WTC11 (cell line): ENCODE data around the gene SLC16A10. TPM values are rescaled to one million over a fixed set of nuclear protein-coding genes. Genes with fewer than 3 reads are reported as not detected.
"Not testable (repeated sequence)": the region's sequence is repeated elsewhere in the genome, so short reads cannot be mapped to it uniquely, and the experiment has no call there.

Experiments
- ATAC-seq: fragments of 200-7000 bp; cut with Tn5 transposase; 2 replicates; pipeline ENCODE4 v1.10.0; 2021; ENCODE audit warnings: mild to moderate bottlenecking, moderate library complexity
- CTCF ChIA-PET: fragments of 300-600 bp; sonication (Branson Sonifier 250); formaldehyde crosslinking; loops from one replicate; lab custom pipeline; 2021; ENCODE audit warnings: antibody characterized with exemption; lab: Charles Lee
- POLR2A ChIA-PET: fragments of 350-600 bp; sonication (Branson Sonifier 250); formaldehyde crosslinking; loops from one replicate; lab custom pipeline; 2021; ENCODE audit warnings: antibody characterized with exemption; lab: Charles Lee
- DNase-seq: peaks from one replicate; pipeline ENCODE4 v3.0.0; 2021; ENCODE audit warnings: low spot score
- H3K27ac Mint-ChIP-seq: 2 replicates; pipeline ENCODE4 v1.8.0; 2021; ENCODE audit warnings: mixed read lengths
- H3K27me3 Mint-ChIP-seq: 2 replicates; pipeline ENCODE4 v1.8.0; 2021; ENCODE audit warnings: low read depth, mild to moderate bottlenecking, moderate library complexity, mixed read lengths
- H3K36me3 Mint-ChIP-seq: 2 replicates; pipeline ENCODE4 v1.8.0; 2021; ENCODE audit warnings: mixed read lengths
- H3K4me1 Mint-ChIP-seq: 2 replicates; pipeline ENCODE4 v1.8.0; 2022; ENCODE audit warnings: mixed read lengths
- H3K4me3 Mint-ChIP-seq: 2 replicates; pipeline ENCODE4 v1.8.0; 2021; ENCODE audit warnings: mild to moderate bottlenecking, moderate library complexity, mixed read lengths
- H3K9me3 Mint-ChIP-seq: 2 replicates; pipeline ENCODE4 v1.8.0; 2021; ENCODE audit warnings: mixed read lengths
- CBFB ChIP-seq: sonication (generic); formaldehyde crosslinking; IDR thresholded peaks from 2 replicates; pipeline ENCODE4 v1.8.1; 2022; ENCODE audit warnings: mild to moderate bottlenecking, low read depth, missing genetic modification reagents
- CREM ChIP-seq: sonication (generic); formaldehyde crosslinking; IDR thresholded peaks from 2 replicates; pipeline ENCODE4 v1.8.1; 2022; ENCODE audit warnings: mild to moderate bottlenecking, missing genetic modification reagents, moderate library complexity
- ELF4 ChIP-seq: sonication (generic); formaldehyde crosslinking; IDR thresholded peaks from 2 replicates; pipeline ENCODE4 v1.8.1; 2022; ENCODE audit warnings: low read depth, mild to moderate bottlenecking, moderate library complexity, missing genetic modification reagents
- GRHL2 ChIP-seq: fragments of 250-450 bp; sonication (Bioruptor Pico); IDR thresholded peaks from 2 replicates; pipeline ENCODE4 v1.8.0; 2022; ENCODE audit warnings: mild to moderate bottlenecking, moderate library complexity; ENCODE audit not compliant: insufficient replicate concordance, severe bottlenecking
- GTF2I ChIP-seq: fragments of 250-450 bp; sonication (Bioruptor Pico); conservative IDR thresholded peaks from 2 replicates; pipeline ENCODE4 v1.4.0; 2021; ENCODE audit warnings: mild to moderate bottlenecking
- NR1H2 ChIP-seq: sonication (generic); formaldehyde crosslinking; IDR thresholded peaks from 2 replicates; pipeline ENCODE4 v1.9.0; 2021; ENCODE audit warnings: mild to moderate bottlenecking, moderate library complexity, missing genetic modification reagents
- NR3C1 ChIP-seq: sonication (generic); formaldehyde crosslinking; conservative IDR thresholded peaks from 2 replicates; pipeline ENCODE4 v1.8.1; 2023; ENCODE audit warnings: low read depth, mild to moderate bottlenecking, missing genetic modification reagents
- PRRX2 ChIP-seq: fragments of 250-450 bp; sonication (Bioruptor Pico); IDR thresholded peaks from 2 replicates; pipeline ENCODE4 v1.8.0; 2021; ENCODE audit warnings: mild to moderate bottlenecking
- ZNF138 ChIP-seq: sonication (generic); formaldehyde crosslinking; conservative IDR thresholded peaks from 2 replicates; pipeline ENCODE4 v1.8.1; 2022; ENCODE audit warnings: mild to moderate bottlenecking, moderate library complexity, missing genetic modification reagents
- ZNF263 ChIP-seq: sonication (generic); formaldehyde crosslinking; IDR thresholded peaks from 2 replicates; pipeline ENCODE4 v1.8.1; 2022; ENCODE audit warnings: low read depth, mild to moderate bottlenecking, moderate library complexity, missing genetic modification reagents
- ZNF396 ChIP-seq: fragments of 250-450 bp; sonication (Bioruptor Pico); IDR thresholded peaks from 2 replicates; pipeline ENCODE4 v1.8.0; 2021; ENCODE audit warnings: mild to moderate bottlenecking, moderate library complexity, borderline replicate concordance
- total RNA-seq: library from RNA; stranded (reverse); gene quantifications from 3 replicates; pipeline ENCODE4 v1.2.3, GENCODE V29; 2021
- TF ChIP-seq, protein P1 (sequence below): fragments of 200-600 bp; IDR thresholded peaks from 2 replicates; pipeline ENCODE4 v1.8.0; 2022; ENCODE audit warnings: antibody characterized with exemption
- TF ChIP-seq, protein P2 (sequence below): sonication (generic); formaldehyde crosslinking; IDR thresholded peaks from 2 replicates; pipeline ENCODE4 v1.8.1; 2023; ENCODE audit warnings: mild to moderate bottlenecking, missing genetic modification reagents, moderate library complexity
- TF ChIP-seq, protein P3 (sequence below): fragments of 250-450 bp; sonication (Bioruptor Pico); IDR thresholded peaks from 2 replicates; pipeline ENCODE4 v1.9.0; 2021; ENCODE audit warnings: moderate library complexity, mild to moderate bottlenecking, inconsistent platforms, borderline replicate concordance
- TF ChIP-seq, protein P4 (sequence below): sonication (generic); formaldehyde crosslinking; IDR thresholded peaks from 2 replicates; pipeline ENCODE4 v1.8.1; 2022; ENCODE audit warnings: missing genetic modification reagents, borderline replicate concordance

Gene SLC16A10
- total RNA-seq, 1 experiment from 2014 or later, result 18.4 TPM

DNA sequence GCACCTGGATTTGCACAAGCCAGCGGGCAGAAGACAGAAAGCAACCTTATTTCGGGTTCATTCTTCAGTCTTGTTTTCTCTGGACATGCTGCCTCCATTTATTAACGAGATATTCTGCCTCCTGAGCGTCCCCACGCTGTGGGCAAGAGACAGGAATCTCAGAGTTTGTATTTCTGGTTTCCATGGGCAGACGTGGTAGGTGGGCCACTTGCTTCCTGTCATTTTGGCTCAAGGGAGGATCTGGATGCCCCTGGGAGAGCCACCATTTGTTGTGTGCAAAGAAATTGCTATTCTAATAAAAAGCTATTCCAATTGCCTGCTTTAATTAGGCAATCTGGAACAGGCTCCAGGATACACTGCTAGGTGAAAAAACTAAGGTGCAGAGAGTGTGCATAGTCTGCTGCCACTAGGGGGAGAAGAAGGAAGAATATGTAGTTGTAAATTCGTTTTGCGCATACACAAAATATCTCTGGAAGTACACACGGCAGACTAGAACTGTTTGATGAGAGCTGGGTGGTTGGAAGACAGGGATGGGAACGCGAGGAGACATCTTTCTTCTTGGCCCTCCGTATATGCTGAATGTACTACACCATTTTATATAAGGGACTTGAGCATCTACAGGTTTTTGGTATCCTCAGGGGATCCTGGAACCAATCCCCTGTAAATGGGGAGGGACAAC is 30.1 kb upstream of the SLC16A10 start:
- ChIA-PET CTCF (interaction anchor here (0.6 to 3.3 kb wide), 9 partner anchors 13 to 1856 kb away, joined by 3 to 17 read pairs (median 4); partner anchors contain the start of gene REV3L), POLR2A (no interaction called here)
- no peak overlapping the region for H3K4me3 Mint-ChIP-seq
- peaks cover 6% of the 10 kb centered on the region for H3K9me3 Mint-ChIP-seq
- ATAC-seq (peak; percentile 80), DNase-seq (no peak)
- H3K36me3 Mint-ChIP-seq, result no peaks in the 10 kb centered on the region
- no peak overlapping the region for H3K27ac Mint-ChIP-seq
- H3K4me1 Mint-ChIP-seq, result peaks cover 6% of the 10 kb centered on the region
- no peak for TF ChIP-seq CBFB
- TF ChIP-seq, protein P1, sequence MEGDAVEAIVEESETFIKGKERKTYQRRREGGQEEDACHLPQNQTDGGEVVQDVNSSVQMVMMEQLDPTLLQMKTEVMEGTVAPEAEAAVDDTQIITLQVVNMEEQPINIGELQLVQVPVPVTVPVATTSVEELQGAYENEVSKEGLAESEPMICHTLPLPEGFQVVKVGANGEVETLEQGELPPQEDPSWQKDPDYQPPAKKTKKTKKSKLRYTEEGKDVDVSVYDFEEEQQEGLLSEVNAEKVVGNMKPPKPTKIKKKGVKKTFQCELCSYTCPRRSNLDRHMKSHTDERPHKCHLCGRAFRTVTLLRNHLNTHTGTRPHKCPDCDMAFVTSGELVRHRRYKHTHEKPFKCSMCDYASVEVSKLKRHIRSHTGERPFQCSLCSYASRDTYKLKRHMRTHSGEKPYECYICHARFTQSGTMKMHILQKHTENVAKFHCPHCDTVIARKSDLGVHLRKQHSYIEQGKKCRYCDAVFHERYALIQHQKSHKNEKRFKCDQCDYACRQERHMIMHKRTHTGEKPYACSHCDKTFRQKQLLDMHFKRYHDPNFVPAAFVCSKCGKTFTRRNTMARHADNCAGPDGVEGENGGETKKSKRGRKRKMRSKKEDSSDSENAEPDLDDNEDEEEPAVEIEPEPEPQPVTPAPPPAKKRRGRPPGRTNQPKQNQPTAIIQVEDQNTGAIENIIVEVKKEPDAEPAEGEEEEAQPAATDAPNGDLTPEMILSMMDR, result peak; percentile 77
- no peak for TF ChIP-seq GRHL2 (CRISPR knock-in tag)
- no peaks in the 10 kb centered on the region for H3K27me3 Mint-ChIP-seq

DNA sequence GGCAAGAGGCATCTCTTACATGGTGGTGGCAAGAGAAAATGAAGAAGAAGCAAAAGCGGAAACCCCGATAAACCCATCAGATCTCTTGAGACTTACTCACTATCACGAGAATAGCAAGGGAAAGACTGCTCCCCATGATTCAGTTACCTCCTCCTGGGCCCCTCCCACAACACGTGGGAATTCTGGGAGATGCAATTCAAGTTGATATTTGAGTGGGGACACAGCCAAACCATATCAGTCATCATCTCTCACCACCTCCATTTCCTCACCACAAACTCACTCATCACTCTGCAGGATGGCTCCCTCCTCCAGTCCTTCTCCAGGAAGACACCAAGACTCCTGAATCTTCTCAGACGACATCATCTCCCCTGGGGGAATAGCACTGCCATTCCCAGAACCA is 25.8 kb upstream of the SLC16A10 start:
- Mint-ChIP-seq H3K27me3 (no peaks in the 10 kb centered on the region), H3K4me3 (no peak overlapping the region), H3K4me1 (peaks cover 6% of the 10 kb centered on the region), H3K27ac (no peak overlapping the region), H3K36me3 (peaks cover 5% of the 10 kb centered on the region), H3K9me3 (peaks cover 22% of the 10 kb centered on the region)
- DNase-seq (no peak), ATAC-seq (no peak)
- CTCF ChIA-PET, result no interaction called here
- TF ChIP-seq, protein P2, sequence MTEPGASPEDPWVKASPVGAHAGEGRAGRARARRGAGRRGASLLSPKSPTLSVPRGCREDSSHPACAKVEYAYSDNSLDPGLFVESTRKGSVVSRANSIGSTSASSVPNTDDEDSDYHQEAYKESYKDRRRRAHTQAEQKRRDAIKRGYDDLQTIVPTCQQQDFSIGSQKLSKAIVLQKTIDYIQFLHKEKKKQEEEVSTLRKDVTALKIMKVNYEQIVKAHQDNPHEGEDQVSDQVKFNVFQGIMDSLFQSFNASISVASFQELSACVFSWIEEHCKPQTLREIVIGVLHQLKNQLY (CRISPR knock-in tag), result no peak
- TF ChIP-seq, protein P3, sequence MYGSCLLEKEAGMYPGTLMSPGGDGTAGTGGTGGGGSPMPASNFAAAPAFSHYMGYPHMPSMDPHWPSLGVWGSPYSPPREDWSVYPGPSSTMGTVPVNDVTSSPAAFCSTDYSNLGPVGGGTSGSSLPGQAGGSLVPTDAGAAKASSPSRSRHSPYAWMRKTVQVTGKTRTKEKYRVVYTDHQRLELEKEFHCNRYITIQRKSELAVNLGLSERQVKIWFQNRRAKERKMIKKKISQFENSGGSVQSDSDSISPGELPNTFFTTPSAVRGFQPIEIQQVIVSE (CRISPR knock-in tag), result no peak
- POLR2A ChIA-PET, result no interaction called here

DNA sequence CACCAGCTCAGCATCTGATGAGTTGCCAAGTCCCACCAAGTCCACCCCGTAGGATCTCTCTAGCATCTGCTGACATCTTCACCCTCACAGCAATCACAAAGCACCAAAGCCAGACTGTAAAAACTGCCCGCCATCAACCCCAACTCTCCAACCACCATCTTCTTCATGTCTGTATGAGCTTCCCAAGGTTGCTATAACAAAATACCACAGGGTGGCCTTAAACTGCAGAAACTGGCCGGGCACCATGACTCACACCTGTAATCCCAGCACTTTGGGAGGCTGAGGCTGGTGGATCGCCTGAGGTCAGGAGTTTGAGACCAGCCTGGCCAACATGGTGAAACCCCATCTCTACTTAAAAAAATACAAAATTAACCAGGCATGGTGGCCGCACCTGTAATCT is 25.3 kb upstream of the SLC16A10 start:
- H3K4me1 Mint-ChIP-seq, ATAC-seq, CTCF ChIA-PET, H3K4me3 Mint-ChIP-seq, H3K36me3 Mint-ChIP-seq, POLR2A ChIA-PET, H3K27me3 Mint-ChIP-seq, H3K27ac Mint-ChIP-seq, DNase-seq: not testable (repeated sequence)
- peaks cover 22% of the 10 kb centered on the region for H3K9me3 Mint-ChIP-seq

DNA sequence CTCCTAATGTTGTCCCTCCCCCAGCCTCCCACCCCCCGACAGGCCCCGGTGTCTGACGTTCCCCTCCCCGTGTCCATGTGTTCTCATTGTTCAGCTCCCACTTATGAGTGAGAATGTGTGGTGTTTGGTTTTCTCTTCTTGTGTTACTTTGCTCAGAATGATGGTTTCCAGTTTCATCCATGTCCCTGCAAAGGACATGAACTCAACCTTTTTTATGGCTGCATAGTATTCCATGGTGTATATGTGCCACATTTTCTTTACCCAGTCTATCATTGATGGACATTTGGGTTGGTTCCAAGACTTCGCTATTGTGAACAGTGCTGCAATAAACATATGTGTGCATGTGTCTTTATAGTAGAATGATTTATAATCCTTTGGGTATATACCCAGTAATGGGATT is 24.4 kb upstream of the SLC16A10 start:
- H3K27ac Mint-ChIP-seq, H3K27me3 Mint-ChIP-seq, H3K36me3 Mint-ChIP-seq, ATAC-seq, POLR2A ChIA-PET, H3K4me3 Mint-ChIP-seq, H3K4me1 Mint-ChIP-seq, CTCF ChIA-PET, DNase-seq: not testable (repeated sequence)
- H3K9me3 Mint-ChIP-seq, result peaks cover 22% of the 10 kb centered on the region

DNA sequence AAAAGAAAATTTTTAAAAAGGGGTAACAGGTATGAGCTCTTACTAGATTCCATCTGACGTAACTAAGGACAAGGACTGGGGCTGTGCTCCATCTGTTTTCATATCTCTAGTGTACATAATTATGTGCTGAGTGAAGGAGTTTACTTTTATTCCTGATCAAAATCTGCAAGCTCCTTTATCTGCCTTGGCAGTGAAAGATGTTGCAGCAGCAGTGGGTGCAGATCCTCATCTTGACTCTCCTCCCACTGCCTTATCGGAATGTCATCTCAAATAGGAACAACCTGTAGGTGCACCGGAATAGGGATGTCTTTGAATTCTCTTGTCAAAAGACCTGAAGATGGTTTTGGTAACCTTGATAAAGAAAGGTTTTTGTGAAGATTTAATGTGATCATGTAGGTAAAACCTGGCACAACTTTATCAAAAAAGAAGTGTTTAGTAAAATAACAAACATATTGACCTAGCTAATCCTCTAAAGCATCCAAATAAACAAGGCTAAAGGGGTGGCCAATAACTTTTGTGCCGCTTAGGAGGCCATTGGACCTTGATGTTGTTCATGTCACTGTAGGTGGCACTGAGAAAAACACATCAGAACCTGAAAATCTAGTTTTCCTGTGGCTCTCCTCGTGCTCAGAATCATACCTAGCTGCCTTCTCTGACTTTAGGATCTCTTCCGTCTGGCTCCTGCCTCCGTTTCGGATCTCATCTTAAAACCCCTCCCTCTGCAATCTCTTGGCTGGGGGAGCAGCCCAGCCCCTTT is 19.0 kb upstream of the SLC16A10 start:
- H3K36me3 Mint-ChIP-seq, result peaks cover 3% of the 10 kb centered on the region
- ChIA-PET POLR2A (interaction anchor here (0.6 kb wide), 1 partner anchor 15 kb away, joined by 5 read pairs; no protein-coding TSS in a partner anchor), CTCF (interaction anchor here (2.3 kb wide), 1 partner anchor 142 kb away, joined by 6 read pairs; no protein-coding TSS in a partner anchor)
- H3K4me1 Mint-ChIP-seq, result peaks cover 8% of the 10 kb centered on the region
- H3K27me3 Mint-ChIP-seq, result no peaks in the 10 kb centered on the region
- no peak for DNase-seq
- no peak overlapping the region for H3K27ac Mint-ChIP-seq
- H3K4me3 Mint-ChIP-seq, result no peak overlapping the region
- H3K9me3 Mint-ChIP-seq, result peaks cover 13% of the 10 kb centered on the region
- ATAC-seq, result no peak
- TF ChIP-seq GTF2I (CRISPR knock-in tag), result no peak
- TF ChIP-seq NR1H2 (CRISPR knock-in tag), result no peak
- no peak for TF ChIP-seq ZNF396 (CRISPR knock-in tag)
- TF ChIP-seq ZNF138 (CRISPR knock-in tag), result no peak
- no peak for TF ChIP-seq CREM (CRISPR knock-in tag)
- no peak for TF ChIP-seq ZNF263
- TF ChIP-seq PRRX2 (CRISPR knock-in tag), result no peak
- TF ChIP-seq, protein P3 (CRISPR knock-in tag), result no peak
- TF ChIP-seq, protein P4, sequence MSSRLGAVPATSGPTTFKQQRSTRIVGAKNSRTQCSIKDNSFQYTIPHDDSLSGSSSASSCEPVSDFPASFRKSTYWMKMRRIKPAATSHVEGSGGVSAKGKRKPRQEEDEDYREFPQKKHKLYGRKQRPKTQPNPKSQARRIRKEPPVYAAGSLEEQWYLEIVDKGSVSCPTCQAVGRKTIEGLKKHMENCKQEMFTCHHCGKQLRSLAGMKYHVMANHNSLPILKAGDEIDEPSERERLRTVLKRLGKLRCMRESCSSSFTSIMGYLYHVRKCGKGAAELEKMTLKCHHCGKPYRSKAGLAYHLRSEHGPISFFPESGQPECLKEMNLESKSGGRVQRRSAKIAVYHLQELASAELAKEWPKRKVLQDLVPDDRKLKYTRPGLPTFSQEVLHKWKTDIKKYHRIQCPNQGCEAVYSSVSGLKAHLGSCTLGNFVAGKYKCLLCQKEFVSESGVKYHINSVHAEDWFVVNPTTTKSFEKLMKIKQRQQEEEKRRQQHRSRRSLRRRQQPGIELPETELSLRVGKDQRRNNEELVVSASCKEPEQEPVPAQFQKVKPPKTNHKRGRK (CRISPR knock-in tag), result no peak
- TF ChIP-seq NR3C1 (CRISPR knock-in tag), result no peak
- no peak for TF ChIP-seq ELF4
